GM18526 (cell line): ENCODE results near the gene PRR36.

Experiments
- POLR2A ChIP-seq: IDR thresholded peaks from 3 replicates; pipeline ENCODE4 v1.6.1; 2011; ENCODE audit not compliant: insufficient read length; ENCODE audit errors: extremely low read depth

Gene PRR36

GRCh38 chr19:7861619-7862412 lies 12.4 kb downstream of the PRR36 start:
- no peak for TF ChIP-seq POLR2A

- no peak for TF ChIP-seq POLR2A
Observed at GRCh38 chr19:7860714-7861618, 13.2 kb downstream of the PRR36 start.

GRCh38 chr19:7859831-7860713 lies 14.1 kb downstream of the PRR36 start:
- no peak for TF ChIP-seq POLR2A

- TF ChIP-seq POLR2A, result no peak
Observed at GRCh38 chr19:7858109-7858770, 15.9 kb downstream of the PRR36 start.

- TF ChIP-seq POLR2A, result no peak
Observed at GRCh38 chr19:7857727-7858108, 16.5 kb downstream of the PRR36 start.

GRCh38 chr19:7856679-7857663 lies 17.2 kb downstream of the PRR36 start:
- no peak for TF ChIP-seq POLR2A

GRCh38 chr19:7856109-7856591 lies 18.0 kb downstream of the PRR36 start:
- no peak for TF ChIP-seq POLR2A

GRCh38 chr19:7855426-7856108 lies 18.6 kb downstream of the PRR36 start:
- TF ChIP-seq POLR2A, result no peak

- no peak for TF ChIP-seq POLR2A
Observed at GRCh38 chr19:7853770-7854128, 20.4 kb downstream of the PRR36 start.

- no peak for TF ChIP-seq POLR2A
Observed at GRCh38 chr19:7852851-7853769, 21.1 kb downstream of the PRR36 start.

GRCh38 chr19:7851623-7852500 lies 22.3 kb downstream of the PRR36 start:
- TF ChIP-seq POLR2A, result no peak
